H1 (cell line): ENCODE results near the gene POU6F2. TPM values are rescaled to one million over a fixed set of nuclear protein-coding genes. Genes with fewer than 3 reads are reported as not detected.

ENCODE experiments used
- CTCF ChIA-PET: fragments of 300-600 bp; sonication (Branson Sonifier 250); formaldehyde crosslinking; loops from one replicate; lab custom pipeline; 2021; ENCODE audit not compliant: partially characterized antibody; lab: Charles Lee
- POLR2A ChIA-PET: fragments of 300-600 bp; sonication (Branson Sonifier 250); formaldehyde crosslinking; loops from one replicate; lab custom pipeline; 2021; ENCODE audit warnings: inconsistent platforms; ENCODE audit not compliant: partially characterized antibody; lab: Charles Lee
- DNase-seq, 2 experiments: peaks; one replicate each; pipeline versions ENCODE4 v3.0.0 to v3.0.0-alpha.2; 2010 to 2022; ENCODE audit warnings: low spot score in 2 of 2, low read depth in 1 of 2, mixed read lengths in 1 of 2
- FAIRE-seq: peaks from 2 replicates; lab custom pipeline; 2011; peaks lifted over from hg19 to GRCh38; lab: Jason Lieb, UNC
- H2AFZ ChIP-seq: 2 replicates; pipeline ENCODE4 v1.8.1; 2012; ENCODE audit warnings: low read length, inconsistent platforms
- H2AK5ac ChIP-seq: 2 replicates; pipeline ENCODE4 v1.6.1; 2013; ENCODE audit warnings: low read depth, low read length
- H2BK120ac ChIP-seq: replicated peaks from 2 replicates; pipeline ENCODE3; 2013; ENCODE audit warnings: low read depth, low read length, inconsistent platforms
- H2BK12ac ChIP-seq: 2 replicates; pipeline ENCODE4 v1.6.1; 2013; ENCODE audit warnings: low read depth, low read length
- H2BK15ac ChIP-seq: 2 replicates; pipeline ENCODE4 v1.6.1; 2013; ENCODE audit warnings: low read length
- H2BK20ac ChIP-seq: 2 replicates; pipeline ENCODE4 v1.6.1; 2013; ENCODE audit warnings: low read length
- H2BK5ac ChIP-seq: 2 replicates; pipeline ENCODE4 v1.6.1; 2013; ENCODE audit warnings: low read depth, low read length
- H3K14ac ChIP-seq: 2 replicates; pipeline ENCODE4 v1.6.1; 2013; ENCODE audit warnings: inconsistent platforms; ENCODE audit not compliant: insufficient read length
- H3K18ac ChIP-seq: 2 replicates; pipeline ENCODE4 v1.6.1; 2013; ENCODE audit warnings: low read length; ENCODE audit errors: extremely low read depth
- H3K23ac ChIP-seq: 2 replicates; pipeline ENCODE4 v1.6.1; 2013; ENCODE audit warnings: inconsistent platforms; ENCODE audit not compliant: insufficient read length
- H3K23me2 ChIP-seq: 2 replicates; pipeline ENCODE4 v1.6.1; 2013; ENCODE audit warnings: low read depth, low read length
- H3K27ac ChIP-seq: 2 replicates; pipeline ENCODE4 v1.6.1; 2011; ENCODE audit warnings: low read depth, low read length, inconsistent platforms
- H3K27me3 ChIP-seq, 4 experiments: replicated peaks in 1 of 4; 1 replicate in 1 of 4; 2 replicates in 3 of 4; pipeline versions ENCODE4 v1.6.1 to v1.8.1; 2011 to 2013; ENCODE audit warnings: low read length in 3 of 4, mild to moderate bottlenecking in 3 of 4, inconsistent platforms in 2 of 4, mixed read lengths in 2 of 4, moderate library complexity in 1 of 4; ENCODE audit not compliant: control insufficient read depth in 3 of 4, insufficient read depth in 3 of 4; ENCODE audit errors: extremely low read depth in 1 of 4
- H3K36me3 ChIP-seq, 4 experiments: 2 replicates each; pipeline versions ENCODE4 v1.6.1 to v1.8.1; 2011 to 2013; ENCODE audit warnings: mild to moderate bottlenecking in 4 of 4, low read length in 3 of 4, moderate library complexity in 2 of 4, control low read depth in 1 of 4, inconsistent platforms in 1 of 4; ENCODE audit not compliant: insufficient read depth in 4 of 4, control insufficient read depth in 2 of 4
- H3K4ac ChIP-seq: replicated peaks from 2 replicates; pipeline ENCODE3; 2013; ENCODE audit warnings: low read length, low read depth, mixed read lengths, inconsistent platforms; ENCODE audit not compliant: insufficient read length
- H3K4me1 ChIP-seq, 4 experiments: replicated peaks in 1 of 4; 1 replicate in 1 of 4; 2 replicates in 3 of 4; pipeline versions ENCODE4 v1.6.1 to v1.8.1; 2011 to 2013; ENCODE audit warnings: low read length in 3 of 4, inconsistent platforms in 2 of 4, mixed read lengths in 1 of 4; ENCODE audit not compliant: insufficient read depth in 4 of 4, control insufficient read depth in 3 of 4
- H3K4me2 ChIP-seq, 2 experiments: 2 replicates each; pipeline versions ENCODE4 v1.6.1 to v1.8.1; 2011 to 2013; ENCODE audit warnings: low read depth in 2 of 2, low read length in 2 of 2, control low read depth in 1 of 2, inconsistent platforms in 1 of 2, mild to moderate bottlenecking in 1 of 2; ENCODE audit not compliant: insufficient read depth in 1 of 2
- H3K4me3 ChIP-seq, 4 experiments: fragments of 200-600, 300-600 bp in 1 of 4; sonication (generic), shearing (Covaris generic), sonication (Bioruptor Twin) in 1 of 4; 2 replicates each; pipeline versions ENCODE4 v1.5.1 to v1.8.1; 2011 to 2016; ENCODE audit warnings: low read length in 4 of 4, low read depth in 3 of 4, control low read depth in 2 of 4, inconsistent platforms in 2 of 4, mild to moderate bottlenecking in 2 of 4, mixed read lengths in 1 of 4, moderate library complexity in 1 of 4; ENCODE audit not compliant: insufficient read depth in 2 of 4; ENCODE audit errors: extremely low read depth in 1 of 4
- H3K56ac ChIP-seq: replicated peaks from 2 replicates; pipeline ENCODE3; 2013; ENCODE audit warnings: low read depth, mild to moderate bottlenecking, mixed read lengths, low read length, inconsistent platforms; ENCODE audit not compliant: insufficient read length
- H3K79me1 ChIP-seq: 2 replicates; pipeline ENCODE4 v1.6.1; 2013; ENCODE audit warnings: low read depth, low read length, control low read depth
- H3K79me2 ChIP-seq, 2 experiments: 2 replicates each; pipeline versions ENCODE4 v1.6.1 to v1.8.1; 2012 to 2013; ENCODE audit warnings: low read length in 2 of 2, mild to moderate bottlenecking in 2 of 2, inconsistent platforms in 1 of 2; ENCODE audit not compliant: insufficient read depth in 2 of 2, control insufficient read depth in 1 of 2
- H3K9ac ChIP-seq, 4 experiments: replicated peaks in 1 of 4; 1 replicate in 1 of 4; 2 replicates in 3 of 4; pipeline versions ENCODE4 v1.6.1 to v1.8.1; 2011 to 2013; ENCODE audit warnings: low read depth in 3 of 4, low read length in 3 of 4, control low read depth in 2 of 4, mild to moderate bottlenecking in 2 of 4, moderate library complexity in 2 of 4, inconsistent platforms in 1 of 4; ENCODE audit errors: extremely low read depth in 1 of 4
- H3K9me3 ChIP-seq, 2 experiments: 2 replicates each; pipeline versions ENCODE4 v1.6.1 to v1.8.1; 2012 to 2013; ENCODE audit warnings: mild to moderate bottlenecking in 2 of 2, moderate library complexity in 2 of 2, control low read depth in 1 of 2, inconsistent platforms in 1 of 2, low read depth in 1 of 2, low read length in 1 of 2, mixed read lengths in 1 of 2; ENCODE audit not compliant: insufficient read depth in 2 of 2
- H4K20me1 ChIP-seq, 2 experiments: replicated peaks in 1 of 2; 2 replicates each; pipeline versions ENCODE3 to v1.8.1; 2011 to 2013; ENCODE audit warnings: inconsistent platforms in 2 of 2, low read length in 2 of 2, mild to moderate bottlenecking in 1 of 2; ENCODE audit not compliant: insufficient read depth in 2 of 2, control insufficient read depth in 1 of 2
- H4K5ac ChIP-seq: 2 replicates; pipeline ENCODE4 v1.6.1; 2013; ENCODE audit warnings: low read length, low read depth, mixed read lengths, inconsistent platforms; ENCODE audit not compliant: insufficient read length
- H4K8ac ChIP-seq: 2 replicates; pipeline ENCODE4 v1.8.0; 2013; ENCODE audit warnings: mild to moderate bottlenecking, moderate library complexity, low read length, inconsistent platforms; ENCODE audit not compliant: insufficient read depth; ENCODE audit errors: extremely low read depth
- H4K91ac ChIP-seq: replicated peaks from 2 replicates; pipeline ENCODE3; 2013; ENCODE audit warnings: low read length, mixed read lengths, inconsistent platforms; ENCODE audit not compliant: insufficient read length
- CEBPB ChIP-seq: IDR thresholded peaks from 2 replicates; pipeline ENCODE4 v1.6.1; 2012; ENCODE audit warnings: low read depth, low read length
- GTF2F1 ChIP-seq: IDR thresholded peaks from 2 replicates; pipeline ENCODE4 v1.6.1; 2012; ENCODE audit warnings: low read depth, low read length, improper control_type of control experiment, borderline replicate concordance
- HDAC2 ChIP-seq, 2 experiments: fragments of 300-600 bp in 1 of 2; sonication (generic) in 1 of 2; IDR thresholded peaks; 2 replicates each; pipeline ENCODE4 v1.6.1; 2011 to 2012; ENCODE audit warnings: low read depth in 2 of 2, low read length in 2 of 2, mild to moderate bottlenecking in 2 of 2, moderate library complexity in 2 of 2, borderline replicate concordance in 1 of 2, inconsistent platforms in 1 of 2
- HDAC6 ChIP-seq: IDR thresholded peaks from one replicate; pipeline ENCODE4 v1.7.1; 2012; ENCODE audit warnings: low read depth, mild to moderate bottlenecking, inconsistent platforms, low read length, moderate library complexity
- KDM4A ChIP-seq: IDR thresholded peaks from one replicate; pipeline ENCODE4 v1.7.1; 2012; ENCODE audit warnings: low read depth, mild to moderate bottlenecking, moderate library complexity, low read length, inconsistent platforms; ENCODE audit not compliant: severe bottlenecking
- KDM5A ChIP-seq: fragments of 200-600 bp; IDR thresholded peaks from 2 replicates; pipeline ENCODE4 v1.7.1; 2012; ENCODE audit warnings: mild to moderate bottlenecking, low read length, inconsistent platforms, mixed read lengths
- POLR2AphosphoS5 ChIP-seq: IDR thresholded peaks from 2 replicates; pipeline ENCODE4 v1.6.1; 2011; ENCODE audit warnings: low read depth, low read length
- SIX5 ChIP-seq: IDR thresholded peaks from 2 replicates; pipeline ENCODE4 v1.6.1; 2011; ENCODE audit warnings: mild to moderate bottlenecking, low read depth, low read length
- SP2 ChIP-seq: IDR thresholded peaks from 2 replicates; pipeline ENCODE4 v1.6.1; 2012; ENCODE audit warnings: mild to moderate bottlenecking, low read length, inconsistent platforms
- SP4 ChIP-seq: IDR thresholded peaks from 2 replicates; pipeline ENCODE4 v1.6.1; 2012; ENCODE audit warnings: low read length, inconsistent platforms
- TAF1 ChIP-seq: IDR thresholded peaks from 2 replicates; pipeline ENCODE4 v1.6.1; 2011; ENCODE audit warnings: mild to moderate bottlenecking, low read depth, low read length
- TAF7 ChIP-seq: optimal IDR thresholded peaks from 2 replicates; pipeline ENCODE3; 2011; ENCODE audit warnings: low read depth, mild to moderate bottlenecking, inconsistent platforms, low read length, moderate library complexity, borderline replicate concordance
- USF2 ChIP-seq: IDR thresholded peaks from 2 replicates; pipeline ENCODE4 v1.6.1; 2011; ENCODE audit warnings: low read length, improper control_type of control experiment
- WGBS, 2 experiments: shearing (Covaris generic) in 1 of 2; methylation state at CpG; one replicate each; pipeline versions ENCODE4 v1.1.6 to v1.1.7; 2013 to 2015; ENCODE audit warnings: low lambda C conversion rate in 2 of 2, mixed read lengths in 2 of 2, inconsistent platforms in 1 of 2, low coverage in 1 of 2, missing lambda C conversion rate in 1 of 2; ENCODE audit not compliant: insufficient replicate concordance in 2 of 2, insufficient coverage in 1 of 2, insufficient read length in 1 of 2; ENCODE audit errors: extremely low coverage in 1 of 2, missing lambda C conversion rate in 1 of 2; 5-methylcytosine and 5-hydroxymethylcytosine counted together
- polyA plus RNA-seq, 7 experiments: library from polyadenylated mRNA; depleted of rRNA in 3 of 7; stranded (reverse) in 5 of 7; unstranded in 2 of 7; fragments of >200 nt in 5 of 7; fragments of 200-250 nt in 2 of 7; gene quantifications; 1 replicate in 5 of 7; 2 replicates in 1 of 7; 4 replicates in 1 of 7; pipeline versions ENCODE4 v1.2.1 to v1.2.3, GENCODE V29; 2011 to 2013; ENCODE audit warnings: missing spikeins in 2 of 7, mixed read lengths in 2 of 7
- total RNA-seq: library from RNA; stranded (reverse); fragmentation: NEBNext Ultra II Directional; extraction: Animal tissue kit (Norgen Biotek cat#: 25700); gene quantifications from 2 replicates; pipeline ENCODE4 v1.2.1, GENCODE V29; 2021

POU6F2 gene
- total and polyA plus RNA-seq, 2 of the 8 experiments (the other 6 are each of a cell fraction or from before 2014, with no cell fraction given) = 1.1 to 2.0 TPM

- H3K36me3 ChIP-seq = no peaks in the 10 kb centered on the region
- DNase-seq (no peak), FAIRE-seq (no peak)
- H2BK20ac ChIP-seq = no peak overlapping the region
- H3K27ac ChIP-seq = no peak overlapping the region
- H3K9me3 ChIP-seq = no peaks in the 10 kb centered on the region
- TF ChIP-seq TAF7 (no peak), USF2 (no peak), SP4 (no peak), HDAC6 (no peak), HDAC2 (IDR thresholded peaks at IDR 0.05; ENCODE audit: borderline replicate concordance in 1 of 2, low read depth in 2 of 2, low read length in 2 of 2) (no peak), POLR2AphosphoS5 (no peak), SIX5 (no peak), TAF1 (no peak), GTF2F1 (no peak), SP2 (no peak), CEBPB (no peak), KDM5A (no peak), KDM4A (no peak)
- no peak overlapping the region for H3K4ac ChIP-seq
- no peaks in the 10 kb centered on the region for H3K4me1 ChIP-seq
- no peak overlapping the region for H2AFZ ChIP-seq
- H2BK12ac ChIP-seq = no peak overlapping the region
- no peak overlapping the region for H3K23ac ChIP-seq
- ChIA-PET POLR2A (no interaction called here), CTCF (interaction anchor here (0.9 to 1.0 kb wide), 2 partner anchors 9 to 11 kb away, joined by 3 read pairs; no protein-coding TSS in a partner anchor)
- no peak overlapping the region for H4K8ac ChIP-seq
- H4K91ac ChIP-seq = no peak overlapping the region
- no peak overlapping the region for H2AK5ac ChIP-seq
- no peaks in the 10 kb centered on the region for H3K27me3 ChIP-seq
- no peak overlapping the region for H3K14ac ChIP-seq
- H2BK5ac ChIP-seq = no peak overlapping the region
- 98% methylated on average over 4 of the region's 4 CpGs; no CpG with 5 or more reads in 1 of the 2 experiments for WGBS, 2 experiments
- no peak overlapping the region for H3K9ac ChIP-seq
- no peak overlapping the region for H4K5ac ChIP-seq
- no peak overlapping the region for H2BK15ac ChIP-seq
- no peak overlapping the region for H3K4me3 ChIP-seq
- no peaks in the 10 kb centered on the region for H3K79me2 ChIP-seq
- H3K18ac ChIP-seq = no peak overlapping the region
- no peaks in the 10 kb centered on the region for H3K79me1 ChIP-seq
- H3K56ac ChIP-seq = no peak overlapping the region
- no peaks in the 10 kb centered on the region for H4K20me1 ChIP-seq
- no peaks in the 10 kb centered on the region; the same call in 1 of the 2 replicates for H3K23me2 ChIP-seq
- H3K4me2 ChIP-seq = no peak overlapping the region
- H2BK120ac ChIP-seq = no peak overlapping the region
Measured at GRCh38 chr7:39509436-39509835, 531.7 kb downstream of the POU6F2 start.
